ENCODE measurements around the gene NOX5. TPM values are rescaled to one million over a fixed set of nuclear protein-coding genes. Genes with fewer than 3 reads are reported as not detected.

The NOX5 gene
- total RNA-seq, 2 experiments from 2014 or later, result not detected

GRCh38 chr15:69021895-69022294, 7.4 kb downstream of the NOX5 start:
- CTCF ChIA-PET, result interaction anchor here (0.7 to 1.3 kb wide), 2 partner anchors 10 to 243 kb away, joined by 3 to 5 read pairs; no protein-coding TSS in a partner anchor

GRCh38 chr15:69025320-69025719, 10.8 kb downstream of the NOX5 start:
- no peak for DNase-seq
- ATAC-seq, result no peak
- intact Hi-C loops (cut with micrococcal nuclease), result no loop called here
- CTCF ChIA-PET, result no interaction called here
- H3K36me3 Mint-ChIP-seq (ENCODE audit: low read depth), result no peaks in the 10 kb centered on the region
- POLR2A ChIA-PET, result no interaction called here
- H3K4me3 Mint-ChIP-seq, result no peak overlapping the region
- H3K27me3 Mint-ChIP-seq, result peaks cover 5% of the 10 kb centered on the region
- H3K4me1 Mint-ChIP-seq (ENCODE audit: low read depth), result no peaks in the 10 kb centered on the region
- no peak overlapping the region for H3K27ac Mint-ChIP-seq
- no peaks in the 10 kb centered on the region for H3K9me3 Mint-ChIP-seq
- TF ChIP-seq CTCF (IDR thresholded peaks at IDR 0.05), result no peak

More at GRCh38 chr15:69021895-69022294, 7.4 kb downstream of the NOX5 start:
- Mint-ChIP-seq H3K27ac (no peak overlapping the region), H3K4me1 (ENCODE audit: low read depth) (no peaks in the 10 kb centered on the region), H3K4me3 (no peak overlapping the region), H3K36me3 (ENCODE audit: low read depth) (no peaks in the 10 kb centered on the region), H3K9me3 (no peaks in the 10 kb centered on the region), H3K27me3 (peaks cover 4% of the 10 kb centered on the region)
- ATAC-seq (no peak), DNase-seq (no peak)
- intact Hi-C loops (cut with micrococcal nuclease), result no loop called here
- POLR2A ChIA-PET, result no interaction called here
- TF ChIP-seq CTCF (IDR thresholded peaks at IDR 0.05), result no peak

- DNase-seq, result no peak
- H3K27me3 Mint-ChIP-seq, result peaks cover 8% of the 10 kb centered on the region
- intact Hi-C loops (cut with micrococcal nuclease), result no loop called here
- no peak for ATAC-seq
- H3K36me3 Mint-ChIP-seq (ENCODE audit: low read depth), result no peaks in the 10 kb centered on the region
- no peak overlapping the region for H3K4me3 Mint-ChIP-seq
- no peaks in the 10 kb centered on the region for H3K4me1 Mint-ChIP-seq (ENCODE audit: low read depth)
- ChIA-PET POLR2A (no interaction called here), CTCF (no interaction called here)
- no peak overlapping the region for H3K27ac Mint-ChIP-seq
- no peaks in the 10 kb centered on the region for H3K9me3 Mint-ChIP-seq
- TF ChIP-seq CTCF (IDR thresholded peaks at IDR 0.05), result no peak
Measured at GRCh38 chr15:69026355-69026754, 11.9 kb downstream of the NOX5 start.

- no peaks in the 10 kb centered on the region for H3K4me1 Mint-ChIP-seq (ENCODE audit: low read depth)
- no peak overlapping the region for H3K4me3 Mint-ChIP-seq
- intact Hi-C loops (cut with micrococcal nuclease), result no loop called here
- no peaks in the 10 kb centered on the region for H3K36me3 Mint-ChIP-seq (ENCODE audit: low read depth)
- ATAC-seq (no peak), DNase-seq (no peak)
- H3K27me3 Mint-ChIP-seq, result peaks cover 12% of the 10 kb centered on the region
- CTCF ChIA-PET, result no interaction called here
- no peaks in the 10 kb centered on the region for H3K9me3 Mint-ChIP-seq
- H3K27ac Mint-ChIP-seq, result no peak overlapping the region
- POLR2A ChIA-PET, result no interaction called here
- TF ChIP-seq CTCF (IDR thresholded peaks at IDR 0.05), result no peak
Measured at GRCh38 chr15:69027976-69028518, 13.6 kb downstream of the NOX5 start.

GRCh38 chr15:69031013-69032001, 16.8 kb downstream of the NOX5 start:
- Mint-ChIP-seq H3K36me3 (ENCODE audit: low read depth) (no peaks in the 10 kb centered on the region), H3K4me3 (peak overlapping the region; percentile 21), H3K27ac (no peak overlapping the region), H3K27me3 (peaks cover 12% of the 10 kb centered on the region), H3K4me1 (ENCODE audit: low read depth) (peaks cover 2% of the 10 kb centered on the region), H3K9me3 (no peaks in the 10 kb centered on the region)
- intact Hi-C loops (cut with micrococcal nuclease), result no loop called here
- DNase-seq, result peak; percentile 58
- peak; percentile 85 for ATAC-seq
- TF ChIP-seq CTCF (IDR thresholded peaks at IDR 0.05), result peak; percentile 52
- POLR2A ChIA-PET, result interaction anchor here (0.6 to 1.4 kb wide), 2 partner anchors 9 to 140 kb away, joined by 3 read pairs; no protein-coding TSS in a partner anchor
- CTCF ChIA-PET, result interaction anchor here (0.6 to 1.6 kb wide), 22 partner anchors 8 to 772 kb away, joined by 3 to 16 read pairs (median 4); no protein-coding TSS in a partner anchor
